Kidney glomerular epithelial cell (primary cell): ENCODE data around the gene MRPS24.
"Not testable (repeated sequence)": the region's sequence is repeated elsewhere in the genome, so short reads cannot be mapped to it uniquely, and the experiment has no call there.

Experiments
- DNase-seq: peaks from one replicate; lab custom pipeline; 2025; lab: John Stamatoyannopoulos, UW

MRPS24 gene

GRCh38 chr7:43838201-43838658, 31.1 kb downstream of the MRPS24 start:
- DNase-seq = no peak

- DNase-seq = no peak
Observed at GRCh38 chr7:43834463-43835251, 34.7 kb downstream of the MRPS24 start.

- not testable (repeated sequence) for DNase-seq
Observed at GRCh38 chr7:43830917-43831316, 38.4 kb downstream of the MRPS24 start.

GRCh38 chr7:43825391-43825808, 43.9 kb downstream of the MRPS24 start:
- DNase-seq = no peak

DNA sequence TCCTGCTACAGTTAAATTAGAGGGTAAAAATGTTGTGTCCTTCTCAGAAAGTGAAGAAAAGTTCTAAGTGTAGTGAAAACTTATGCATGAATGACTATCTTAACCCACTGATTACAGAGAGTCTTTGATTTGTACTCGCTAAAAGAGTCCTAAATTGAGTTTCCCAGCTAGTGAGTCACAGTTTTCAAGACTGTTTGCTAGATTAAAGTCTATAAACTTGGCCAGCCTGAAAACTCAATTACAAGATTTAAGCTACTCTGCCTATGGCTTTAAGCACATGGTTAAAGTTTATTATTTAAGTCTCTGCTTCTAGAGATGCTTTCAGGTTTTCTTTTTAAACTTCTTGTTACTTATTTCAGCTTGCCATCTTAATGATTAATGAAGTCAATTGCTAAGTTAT, 44.4 kb downstream of the MRPS24 start:
- DNase-seq = no peak

- DNase-seq = not testable (repeated sequence)
Observed at GRCh38 chr7:43824513-43824912, 44.8 kb downstream of the MRPS24 start.

- no peak for DNase-seq
Observed at GRCh38 chr7:43823941-43824340, 45.4 kb downstream of the MRPS24 start.

DNA sequence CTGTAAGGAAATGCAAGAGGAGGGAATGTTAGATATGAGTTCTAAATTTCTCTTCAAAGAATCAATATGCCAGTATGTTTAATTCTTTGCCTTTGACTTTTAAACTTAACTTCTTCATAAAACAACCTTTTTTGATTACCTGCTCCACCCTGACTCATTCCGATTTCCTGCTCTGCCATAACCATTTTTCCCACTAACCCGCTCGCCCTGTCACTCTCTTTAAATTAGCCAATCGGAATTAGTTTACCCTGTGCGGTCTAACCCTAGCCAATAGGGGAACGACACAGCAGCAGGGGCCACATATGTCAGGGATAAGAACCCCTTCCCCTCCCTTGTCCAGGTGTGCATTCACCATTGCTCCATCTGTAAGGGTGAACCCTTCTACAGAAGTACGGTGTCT, 45.9 kb downstream of the MRPS24 start:
- not testable (repeated sequence) for DNase-seq
